Uterus (tissue), 4 donors: ENCODE data around the gene ZDHHC7. TPM values are rescaled to one million over a fixed set of nuclear protein-coding genes. Genes with fewer than 3 reads are reported as not detected.

Experiments used
- DNase-seq, 2 donors: peaks; one replicate each; pipeline ENCODE4 v3.0.0-alpha.2; 2019 to 2020
- H3K27ac ChIP-seq, 2 donors: fragments of 200-600 bp; sonication (generic); 1 replicate in 1 of 2; 2 replicates in 1 of 2; pipeline ENCODE4 v1.5.1; 2016 to 2018
- H3K27me3 ChIP-seq, 2 donors: fragments of 200-600 bp; sonication (generic); one replicate each; pipeline ENCODE4 v1.5.1; 2018 to 2019; ENCODE audit warnings: control low read depth in 1 of 2
- H3K36me3 ChIP-seq, 2 donors: fragments of 200-600 bp; sonication (generic); one replicate each; pipeline ENCODE4 v1.5.1; 2019; ENCODE audit warnings: control low read depth in 1 of 2
- H3K4me1 ChIP-seq, 2 donors: fragments of 200-600 bp; sonication (generic); one replicate each; pipeline ENCODE4 v1.5.1; 2018 to 2019; ENCODE audit warnings: control low read depth in 1 of 2
- H3K4me3 ChIP-seq, 2 donors: fragments of 200-600 bp; sonication (generic); 1 replicate in 1 of 2; 2 replicates in 1 of 2; pipeline ENCODE4 v1.5.1; 2018 to 2019; ENCODE audit warnings: mild to moderate bottlenecking in 1 of 2
- H3K9me3 ChIP-seq, 2 donors: fragments of 200-600 bp; sonication (generic); one replicate each; pipeline ENCODE4 v1.5.1; 2019; ENCODE audit warnings: control low read depth in 1 of 2
- CTCF ChIP-seq, 4 experiments: fragments of 200-600 bp in 2 of 4; fragments of 450-650 bp in 2 of 4; sonication (generic) in 2 of 4; IDR thresholded peaks; one replicate each; pipeline ENCODE4 v1.5.1; 2016 to 2019; ENCODE audit warnings: antibody characterized with exemption in 4 of 4, mild to moderate bottlenecking in 2 of 4, moderate library complexity in 1 of 4
- POLR2A ChIP-seq, 2 donors: fragments of 450-650 bp; IDR thresholded peaks; one replicate each; pipeline ENCODE4 v1.6.1; 2016; ENCODE audit warnings: antibody characterized with exemption in 2 of 2, mild to moderate bottlenecking in 1 of 2, moderate library complexity in 1 of 2
- intact Hi-C: fragments of 100-400 bp; cut with DNase I; formaldehyde crosslinking; loops from one replicate; pipeline ENCODE4 v1.15.1; 2023; ENCODE audit warnings: low total_unique reads
- total RNA-seq, 4 donors: library from RNA; depleted of rRNA in 3 of 4; stranded (reverse); fragments of >200 nt in 3 of 4; gene quantifications; one replicate each; pipeline versions ENCODE4 v1.1.0 to v1.2.4, GENCODE V29; 2014 to 2023
- donor health status: DM: yes; HTN: yes; CAD: no.

The ZDHHC7 gene
- total RNA-seq, 4 donors from 2014 or later, result 16.5 to 50.2 (median 39.1) TPM

GRCh38 chr16:85042167-85042526 lies 30.8 kb upstream of the ZDHHC7 start:
- DNase-seq, result no peak
- Histone ChIP-seq H3K27ac (no peak overlapping the region), H3K27me3 (no peaks in the 10 kb centered on the region), H3K36me3 (no peaks in the 10 kb centered on the region), H3K4me1 (no peaks in the 10 kb centered on the region), H3K4me3 (no peak overlapping the region), H3K9me3 (no peaks in the 10 kb centered on the region)
- intact Hi-C loops, result no loop called here
- TF ChIP-seq POLR2A (IDR thresholded peaks at IDR 0.05), result no peak
- TF ChIP-seq CTCF (IDR thresholded peaks at IDR 0.05), result no peak

GRCh38 chr16:85041219-85042166 lies 30.2 kb upstream of the ZDHHC7 start:
- Histone ChIP-seq H3K27ac (no peak overlapping the region), H3K9me3 (no peaks in the 10 kb centered on the region), H3K4me3 (no peak overlapping the region), H3K27me3 (no peaks in the 10 kb centered on the region), H3K4me1 (no peaks in the 10 kb centered on the region), H3K36me3 (no peaks in the 10 kb centered on the region)
- no peak for DNase-seq
- intact Hi-C loops, result no loop called here
- TF ChIP-seq CTCF (IDR thresholded peaks at IDR 0.05), result no peak
- no peak for TF ChIP-seq POLR2A (IDR thresholded peaks at IDR 0.05)

- H3K4me1 ChIP-seq, result no peaks in the 10 kb centered on the region
- H3K27ac ChIP-seq, result no peak overlapping the region
- H3K36me3 ChIP-seq, result no peaks in the 10 kb centered on the region
- H3K4me3 ChIP-seq, result no peak overlapping the region
- no peaks in the 10 kb centered on the region for H3K9me3 ChIP-seq
- no peaks in the 10 kb centered on the region for H3K27me3 ChIP-seq
- DNase-seq, result no peak
- intact Hi-C loops, result no loop called here
- TF ChIP-seq POLR2A (IDR thresholded peaks at IDR 0.05), result no peak
- TF ChIP-seq CTCF (IDR thresholded peaks at IDR 0.05), result no peak
Observed at GRCh38 chr16:85040685-85041084, 29.4 kb upstream of the ZDHHC7 start.

GRCh38 chr16:85037721-85038120 lies 26.4 kb upstream of the ZDHHC7 start:
- no peak overlapping the region for H3K27ac ChIP-seq
- no peak overlapping the region for H3K4me3 ChIP-seq
- H3K4me1 ChIP-seq, result no peaks in the 10 kb centered on the region
- no peaks in the 10 kb centered on the region for H3K9me3 ChIP-seq
- no peak for DNase-seq
- no peaks in the 10 kb centered on the region for H3K27me3 ChIP-seq
- no peak for TF ChIP-seq CTCF (IDR thresholded peaks at IDR 0.05)
- no peak for TF ChIP-seq POLR2A (IDR thresholded peaks at IDR 0.05)
- intact Hi-C loops, result no loop called here
- H3K36me3 ChIP-seq, result no peaks in the 10 kb centered on the region

GRCh38 chr16:85037050-85037410 lies 25.7 kb upstream of the ZDHHC7 start:
- TF ChIP-seq POLR2A (IDR thresholded peaks at IDR 0.05), result no peak
- TF ChIP-seq CTCF (IDR thresholded peaks at IDR 0.05), result no peak
- H3K4me3 ChIP-seq, result no peak overlapping the region
- no peaks in the 10 kb centered on the region for H3K36me3 ChIP-seq
- H3K27me3 ChIP-seq, result no peaks in the 10 kb centered on the region
- no peaks in the 10 kb centered on the region for H3K9me3 ChIP-seq
- intact Hi-C loops, result no loop called here
- no peak overlapping the region for H3K27ac ChIP-seq
- H3K4me1 ChIP-seq, result no peaks in the 10 kb centered on the region
- DNase-seq, result peak in 1 of 2 donors; percentile 48
